HG03520 (cell line): ENCODE results near the gene CSF3R.
"Not testable (repeated sequence)": the region's sequence is repeated elsewhere in the genome, so short reads cannot be mapped to it uniquely, and the experiment has no call there.

Experiments
- ATAC-seq: cut with Tn5 transposase; IDR thresholded peaks from one replicate; pipeline ENCODE4 v1.9.1; 2021; ENCODE audit warnings: mild to moderate bottlenecking, moderate library complexity; ENCODE audit not compliant: unreplicated experiment

The CSF3R gene

GRCh38 chr1:36513676-36514473 is 31.2 kb upstream of the CSF3R start:
- no peak for ATAC-seq

- no peak for ATAC-seq
Measured at GRCh38 chr1:36512842-36513241, 30.1 kb upstream of the CSF3R start.

- ATAC-seq = no peak
Measured at GRCh38 chr1:36511804-36512798, 29.4 kb upstream of the CSF3R start.

- not testable (repeated sequence) for ATAC-seq
Measured at GRCh38 chr1:36511220-36511619, 28.5 kb upstream of the CSF3R start.

- no peak for ATAC-seq
Measured at GRCh38 chr1:36510418-36510817, 27.7 kb upstream of the CSF3R start.

- ATAC-seq = no peak
Measured at GRCh38 chr1:36508257-36508656, 25.5 kb upstream of the CSF3R start.

GRCh38 chr1:36506276-36506920 is 23.7 kb upstream of the CSF3R start:
- ATAC-seq = no peak

GRCh38 chr1:36503733-36504132 is 21.0 kb upstream of the CSF3R start:
- no peak for ATAC-seq

GRCh38 chr1:36503159-36503558 is 20.4 kb upstream of the CSF3R start:
- no peak for ATAC-seq

- ATAC-seq = no peak
Measured at GRCh38 chr1:36502616-36503015, 19.9 kb upstream of the CSF3R start.

GRCh38 chr1:36501911-36502310 is 19.2 kb upstream of the CSF3R start:
- ATAC-seq = not testable (repeated sequence)

- ATAC-seq = no peak
Measured at GRCh38 chr1:36497207-36497606, 14.5 kb upstream of the CSF3R start.

- no peak for ATAC-seq
Measured at GRCh38 chr1:36494971-36495370, 12.3 kb upstream of the CSF3R start.

GRCh38 chr1:36493524-36493923 is 10.8 kb upstream of the CSF3R start:
- no peak for ATAC-seq

GRCh38 chr1:36492491-36492890 is 9.8 kb upstream of the CSF3R start:
- no peak for ATAC-seq

- not testable (repeated sequence) for ATAC-seq
Measured at GRCh38 chr1:36489258-36490051, 6.7 kb upstream of the CSF3R start.

GRCh38 chr1:36487906-36488305 is 5.2 kb upstream of the CSF3R start:
- no peak for ATAC-seq

- ATAC-seq = not testable (repeated sequence)
Measured at GRCh38 chr1:36487336-36487725, 4.6 kb upstream of the CSF3R start.

GRCh38 chr1:36486439-36487335 is 4.0 kb upstream of the CSF3R start:
- ATAC-seq = no peak

- ATAC-seq = no peak
Measured at GRCh38 chr1:36486093-36486438, 3.4 kb upstream of the CSF3R start.
